ENCODE results near the gene JAKMIP2. TPM values are rescaled to one million over a fixed set of nuclear protein-coding genes. Genes with fewer than 3 reads are reported as not detected.

The JAKMIP2 gene
- polyA plus RNA-seq, 1 experiment = not detected

GRCh38 chr5:147760086-147760875 is 22.2 kb downstream of the JAKMIP2 start:
- Histone ChIP-seq H3K36me3 (ENCODE audit: control insufficient read depth, insufficient read depth, low read length) (no peaks in the 10 kb centered on the region), H3K27me3 (ENCODE audit: control insufficient read depth, insufficient read depth, low read length) (no peaks in the 10 kb centered on the region), H3K4me3 (ENCODE audit: low read depth, low read length) (no peak overlapping the region)
- DNase-seq (ENCODE audit: low read depth) = no peak
- CTCF ChIA-PET = no interaction called here
- no peak for TF ChIP-seq CTCF (IDR thresholded peaks at IDR 0.05; ENCODE audit: insufficient read depth, low read depth, low read length)
- POLR2A ChIA-PET = no interaction called here

GRCh38 chr5:147759441-147759840 is 23.1 kb downstream of the JAKMIP2 start:
- no peak for DNase-seq (ENCODE audit: low read depth)
- H3K27me3 ChIP-seq (ENCODE audit: control insufficient read depth, insufficient read depth, low read length) = no peaks in the 10 kb centered on the region
- no peak overlapping the region for H3K4me3 ChIP-seq (ENCODE audit: low read depth, low read length)
- no peak for TF ChIP-seq CTCF (IDR thresholded peaks at IDR 0.05; ENCODE audit: insufficient read depth, low read depth, low read length)
- ChIA-PET POLR2A (no interaction called here), CTCF (no interaction called here)
- H3K36me3 ChIP-seq (ENCODE audit: control insufficient read depth, insufficient read depth, low read length) = no peaks in the 10 kb centered on the region

- no peaks in the 10 kb centered on the region for H3K27me3 ChIP-seq (ENCODE audit: control insufficient read depth, insufficient read depth, low read length)
- no peak for TF ChIP-seq CTCF (IDR thresholded peaks at IDR 0.05; ENCODE audit: insufficient read depth, low read depth, low read length)
- ChIA-PET POLR2A (no interaction called here), CTCF (no interaction called here)
- H3K4me3 ChIP-seq (ENCODE audit: low read depth, low read length) = no peak overlapping the region
- no peak for DNase-seq (ENCODE audit: low read depth)
- H3K36me3 ChIP-seq (ENCODE audit: control insufficient read depth, insufficient read depth, low read length) = no peaks in the 10 kb centered on the region
Measured at GRCh38 chr5:147756566-147756965, 26.0 kb downstream of the JAKMIP2 start.

GRCh38 chr5:147754372-147755122 is 28.0 kb downstream of the JAKMIP2 start:
- ChIA-PET POLR2A (no interaction called here), CTCF (interaction anchor here (1.4 kb wide), 1 partner anchor 17 kb away, joined by 4 read pairs; no protein-coding TSS in a partner anchor)
- DNase-seq (ENCODE audit: low read depth) = no peak
- no peaks in the 10 kb centered on the region for H3K27me3 ChIP-seq (ENCODE audit: control insufficient read depth, insufficient read depth, low read length)
- no peak for TF ChIP-seq CTCF (IDR thresholded peaks at IDR 0.05; ENCODE audit: insufficient read depth, low read depth, low read length)
- H3K4me3 ChIP-seq (ENCODE audit: low read depth, low read length) = no peak overlapping the region
- no peaks in the 10 kb centered on the region for H3K36me3 ChIP-seq (ENCODE audit: control insufficient read depth, insufficient read depth, low read length)

GRCh38 chr5:147753765-147754164 is 28.8 kb downstream of the JAKMIP2 start:
- Histone ChIP-seq H3K4me3 (ENCODE audit: low read depth, low read length) (no peak overlapping the region), H3K36me3 (ENCODE audit: control insufficient read depth, insufficient read depth, low read length) (no peaks in the 10 kb centered on the region), H3K27me3 (ENCODE audit: control insufficient read depth, insufficient read depth, low read length) (no peaks in the 10 kb centered on the region)
- POLR2A ChIA-PET = no interaction called here
- CTCF ChIA-PET = interaction anchor here (1.4 kb wide), 1 partner anchor 16 kb away, joined by 4 read pairs; no protein-coding TSS in a partner anchor
- no peak for TF ChIP-seq CTCF (IDR thresholded peaks at IDR 0.05; ENCODE audit: insufficient read depth, low read depth, low read length)
- DNase-seq (ENCODE audit: low read depth) = no peak

All from BJ (cell line).